Natural killer cell treated with Interleukin-12 subunit alpha and Interleukin-12 subunit beta and Interleukin-15 and Interleukin-18, amount 100 ng/mL, for 72 hours (primary cell): Measurements from ENCODE around the gene GOLT1A. TPM values are rescaled to one million over a fixed set of nuclear protein-coding genes. Genes with fewer than 3 reads are reported as not detected.

Experiments used
- ATAC-seq, 2 donors: fragments of 150-1000 bp; cut with Tn5 transposase in 1 of 2; sonication (Bioruptor Pico), chemical (Tn5 transposase) in 1 of 2; 2 replicates each; pipeline ENCODE4 v1.10.0; 2021
- DNase-seq: peaks from one replicate; pipeline ENCODE4 v3.0.0; 2022; ENCODE audit warnings: low spot score
- H3K27ac Mint-ChIP-seq, 2 donors: 1 replicate in 1 of 2; 2 replicates in 1 of 2; pipeline ENCODE4 v1.8.0; 2022; ENCODE audit warnings: mixed read lengths in 2 of 2, mild to moderate bottlenecking in 1 of 2, moderate library complexity in 1 of 2
- H3K27me3 Mint-ChIP-seq, 2 donors: 1 replicate in 1 of 2; 2 replicates in 1 of 2; pipeline ENCODE4 v1.8.0; 2022; ENCODE audit warnings: mixed read lengths in 2 of 2
- H3K36me3 Mint-ChIP-seq: one replicate; pipeline ENCODE4 v1.8.0; 2022; ENCODE audit warnings: mixed read lengths
- H3K4me1 Mint-ChIP-seq, 2 donors: 1 replicate in 1 of 2; 2 replicates in 1 of 2; pipeline ENCODE4 v1.8.0; 2022; ENCODE audit warnings: low read depth in 2 of 2, mixed read lengths in 2 of 2, mild to moderate bottlenecking in 1 of 2
- H3K4me3 Mint-ChIP-seq: one replicate; pipeline ENCODE4 v1.8.0; 2022; ENCODE audit warnings: mixed read lengths
- H3K9me3 Mint-ChIP-seq: 2 replicates; pipeline ENCODE4 v1.8.0; 2022; ENCODE audit warnings: mixed read lengths
- total RNA-seq, 2 donors: library from RNA; stranded (reverse); gene quantifications; one replicate each; pipeline ENCODE4 v1.2.3, GENCODE V29; 2022

GOLT1A gene
- total RNA-seq, 2 donors from 2014 or later, result not detected

DNA sequence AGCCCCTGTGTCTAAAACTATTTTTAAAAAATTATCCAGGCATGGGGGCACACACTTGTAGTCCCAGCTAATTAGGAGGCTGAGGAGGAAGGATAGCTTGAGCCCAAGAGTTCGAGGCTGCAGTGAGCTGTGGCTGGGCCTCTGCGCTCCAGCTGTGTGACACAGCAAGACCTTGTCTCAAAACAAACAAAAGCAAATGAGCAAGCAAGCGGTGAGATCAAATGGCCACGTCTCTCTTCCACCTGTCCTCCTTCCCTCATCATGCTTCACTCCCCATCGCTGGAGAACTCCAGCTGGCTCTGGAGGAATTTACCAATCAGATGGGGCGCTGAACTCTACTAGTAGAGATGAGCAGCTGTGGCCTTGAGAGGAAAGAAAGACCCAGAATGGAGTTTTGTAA is 33.7 kb downstream of the GOLT1A start:
- H3K27me3 Mint-ChIP-seq, result peaks cover 9 to 10% of the 10 kb centered on the region in 2 donors
- ATAC-seq, result no peak
- no peaks in the 10 kb centered on the region for H3K36me3 Mint-ChIP-seq
- no peak overlapping the region for H3K4me3 Mint-ChIP-seq
- no peak overlapping the region for H3K27ac Mint-ChIP-seq
- peak; percentile 13 for DNase-seq
- H3K4me1 Mint-ChIP-seq, result no peaks in the 10 kb centered on the region
- H3K9me3 Mint-ChIP-seq, result no peaks in the 10 kb centered on the region

DNA sequence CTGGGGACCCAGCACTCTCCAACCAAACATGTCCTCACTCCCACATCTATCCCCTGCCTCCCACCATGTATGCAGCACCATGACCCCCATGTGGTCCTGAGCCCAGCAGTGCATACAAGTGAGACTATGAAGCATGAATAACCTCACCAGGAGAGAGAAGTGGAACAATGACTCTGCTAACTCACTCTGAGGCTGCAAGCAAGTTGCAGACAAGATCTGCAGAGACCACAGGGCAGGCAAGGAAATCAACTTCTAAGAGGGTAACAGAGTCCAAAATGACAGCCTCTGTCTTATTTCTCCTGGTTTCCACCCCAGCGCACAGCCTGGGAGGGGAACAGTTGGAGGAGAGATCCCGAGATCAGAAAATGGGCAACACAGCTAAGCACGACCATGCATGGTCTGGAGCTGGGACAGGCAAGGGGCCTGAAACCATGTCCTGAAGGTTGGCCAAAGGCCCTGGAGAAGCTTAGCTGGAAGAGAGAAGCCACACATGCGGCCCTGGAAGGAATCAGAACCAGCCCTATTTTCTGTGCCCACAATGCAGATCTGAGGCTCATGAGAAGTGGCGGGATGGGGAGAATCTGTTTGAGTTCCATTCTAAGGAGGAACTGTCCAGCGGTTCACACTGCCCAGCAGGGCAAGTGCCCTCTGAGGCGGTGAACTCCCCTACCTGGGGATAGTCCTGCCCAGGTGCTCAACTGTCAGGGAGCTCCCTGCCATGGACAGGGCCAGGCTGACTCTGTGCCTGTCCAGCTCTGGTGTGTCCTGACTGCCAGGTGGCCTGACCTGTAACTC is 35.1 kb downstream of the GOLT1A start:
- H3K27ac Mint-ChIP-seq, result no peak overlapping the region
- peaks cover 0 to 5% of the 10 kb centered on the region in 2 donors for H3K27me3 Mint-ChIP-seq
- H3K4me1 Mint-ChIP-seq, result no peaks in the 10 kb centered on the region

DNA sequence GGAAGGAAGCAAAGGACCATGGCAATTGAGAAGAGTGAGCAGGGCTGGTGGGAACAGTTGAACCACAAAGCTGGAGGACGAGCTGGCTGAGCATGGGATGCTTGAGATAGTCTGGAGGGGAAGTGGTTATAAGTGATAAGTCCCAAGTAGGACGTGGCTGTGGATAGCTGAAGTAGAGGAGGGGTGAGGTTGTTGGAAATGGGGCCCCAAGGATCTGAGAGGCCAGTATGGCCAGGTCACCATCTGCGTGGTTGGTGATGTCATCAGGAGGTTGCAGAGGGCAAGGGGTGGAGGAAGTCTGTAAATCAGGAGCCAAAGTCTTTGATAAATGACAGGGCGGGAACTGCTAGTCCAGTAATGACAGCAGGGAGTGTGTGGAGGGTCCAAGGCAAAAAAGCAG is 36.7 kb downstream of the GOLT1A start:
- no peak for ATAC-seq
- H3K27ac Mint-ChIP-seq, result no peak overlapping the region
- no peaks in the 10 kb centered on the region for H3K9me3 Mint-ChIP-seq
- DNase-seq, result no peak
- H3K4me1 Mint-ChIP-seq, result no peaks in the 10 kb centered on the region
- peaks cover 0 to 4% of the 10 kb centered on the region in 2 donors for H3K27me3 Mint-ChIP-seq
- no peak overlapping the region for H3K4me3 Mint-ChIP-seq
- no peaks in the 10 kb centered on the region for H3K36me3 Mint-ChIP-seq

More for the DNA sequence above, 35.1 kb downstream of the GOLT1A start:
- ATAC-seq, result no peak
- DNase-seq, result no peak
- Mint-ChIP-seq H3K4me3 (no peak overlapping the region), H3K9me3 (no peaks in the 10 kb centered on the region), H3K36me3 (no peaks in the 10 kb centered on the region)

DNA sequence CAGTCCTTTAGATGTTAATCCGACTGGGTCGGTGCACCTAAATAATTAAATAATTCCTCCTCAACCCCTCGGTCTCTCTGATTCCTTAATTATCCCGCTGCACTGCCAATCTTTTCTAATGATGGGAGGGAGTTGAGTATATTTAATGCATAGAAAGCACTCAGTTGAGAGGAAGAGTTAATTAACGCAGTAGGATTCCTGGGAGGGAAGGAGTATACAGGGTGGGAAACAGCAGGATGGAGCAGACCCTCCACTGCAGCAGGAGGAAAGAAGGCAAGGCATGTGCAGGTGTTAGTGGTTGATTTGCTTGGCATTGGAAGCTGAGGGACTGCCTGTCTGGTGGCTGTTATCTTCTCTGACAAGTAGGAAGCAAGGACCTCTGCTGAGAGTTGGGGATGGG is 37.7 kb downstream of the GOLT1A start:
- H3K4me3 Mint-ChIP-seq, result no peak overlapping the region
- peaks cover 0 to 7% of the 10 kb centered on the region in 2 donors for H3K27me3 Mint-ChIP-seq
- H3K27ac Mint-ChIP-seq, result no peak overlapping the region
- DNase-seq (no peak), ATAC-seq (no peak)
- H3K9me3 Mint-ChIP-seq, result no peaks in the 10 kb centered on the region
- H3K4me1 Mint-ChIP-seq, result no peaks in the 10 kb centered on the region
- peaks cover 5% of the 10 kb centered on the region for H3K36me3 Mint-ChIP-seq

DNA sequence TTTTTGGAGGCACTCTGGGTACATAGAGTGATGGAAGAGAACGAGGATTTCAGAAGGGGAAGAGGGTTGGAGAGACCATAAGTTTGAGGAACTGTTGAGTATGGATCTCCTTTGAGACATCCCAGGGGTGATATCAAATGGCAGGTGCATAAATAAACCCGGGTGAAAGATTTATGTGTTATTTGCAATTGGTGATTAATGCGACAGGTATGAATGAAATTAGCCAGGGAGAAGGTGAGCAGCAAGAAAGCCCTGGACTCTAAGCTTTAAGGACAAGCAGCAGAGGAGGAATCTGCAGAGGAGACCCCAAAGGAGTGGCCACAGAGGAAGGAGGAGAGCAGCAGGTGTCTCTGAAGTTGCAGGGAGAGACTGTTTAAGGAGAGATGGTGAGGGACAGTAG is 38.8 kb downstream of the GOLT1A start:
- Mint-ChIP-seq H3K36me3 (peaks cover 14% of the 10 kb centered on the region), H3K9me3 (peaks cover 4% of the 10 kb centered on the region), H3K27ac (no peak overlapping the region), H3K4me1 (no peaks in the 10 kb centered on the region), H3K4me3 (no peak overlapping the region), H3K27me3 (peaks cover 0 to 7% of the 10 kb centered on the region in 2 donors)
- DNase-seq, result no peak
- ATAC-seq, result no peak

DNA sequence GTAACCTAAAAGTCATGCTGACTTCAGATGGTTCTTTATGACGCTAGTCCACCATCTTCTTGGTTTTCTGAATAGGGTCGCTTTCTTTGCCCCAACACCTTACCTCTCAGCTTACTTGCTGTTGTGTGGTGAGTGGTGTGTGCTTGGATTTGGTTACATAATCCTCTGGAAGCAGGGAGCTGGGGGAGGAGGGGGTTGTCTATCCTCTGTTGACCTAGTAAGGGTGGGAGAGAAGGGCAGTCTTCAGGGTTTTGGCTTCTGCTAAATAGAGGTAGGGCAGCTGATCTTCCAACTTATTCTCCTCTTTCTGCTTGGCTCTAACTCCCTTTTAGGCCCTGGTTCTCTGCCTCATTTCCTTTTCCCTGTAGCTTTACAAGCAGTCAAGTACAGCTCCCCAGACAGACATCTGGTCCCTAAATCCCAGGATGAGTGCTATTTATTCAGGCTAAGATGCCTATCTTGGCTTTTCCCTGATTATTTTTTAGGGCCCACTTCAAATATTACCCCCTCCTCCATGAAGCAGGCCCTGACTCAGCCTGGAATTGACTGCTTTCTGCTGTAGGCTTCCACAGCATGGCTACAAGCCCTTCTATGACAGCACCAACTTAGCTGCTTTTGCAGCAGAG is 41.3 kb downstream of the GOLT1A start:
- Mint-ChIP-seq H3K27me3 (peaks cover 2 to 7% of the 10 kb centered on the region in 2 donors), H3K4me3 (no peak overlapping the region), H3K4me1 (no peaks in the 10 kb centered on the region), H3K27ac (no peak overlapping the region), H3K36me3 (peaks cover 17% of the 10 kb centered on the region), H3K9me3 (peaks cover 4% of the 10 kb centered on the region)
- no peak for ATAC-seq
- no peak for DNase-seq

DNA sequence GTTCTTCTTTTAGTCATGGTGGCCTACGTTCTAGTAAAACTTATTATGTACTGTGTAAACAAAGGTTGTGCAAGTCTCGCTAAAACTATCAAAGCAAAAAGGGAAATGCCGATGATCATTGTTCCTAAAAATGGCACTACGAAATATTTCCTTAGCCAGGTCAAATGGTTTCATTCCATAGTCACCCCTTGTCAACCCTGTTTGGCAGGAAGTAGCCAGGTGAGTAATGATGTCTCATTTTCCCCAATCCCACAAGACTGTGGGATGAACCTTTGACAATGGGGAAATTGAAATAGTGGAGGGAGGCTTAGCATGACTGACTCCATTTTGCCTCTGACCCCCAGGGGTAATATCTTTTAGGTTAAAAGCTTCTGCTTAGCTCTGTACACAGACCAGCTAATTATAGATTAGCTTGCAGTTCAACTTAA is 42.0 kb downstream of the GOLT1A start:
- H3K36me3 Mint-ChIP-seq, result peaks cover 17% of the 10 kb centered on the region
- H3K27ac Mint-ChIP-seq, result no peak overlapping the region
- ATAC-seq (no peak), DNase-seq (no peak)
- H3K4me3 Mint-ChIP-seq, result no peak overlapping the region
- H3K9me3 Mint-ChIP-seq, result peaks cover 4% of the 10 kb centered on the region
- peaks cover 6 to 11% of the 10 kb centered on the region in 2 donors for H3K27me3 Mint-ChIP-seq
- no peaks in the 10 kb centered on the region for H3K4me1 Mint-ChIP-seq

DNA sequence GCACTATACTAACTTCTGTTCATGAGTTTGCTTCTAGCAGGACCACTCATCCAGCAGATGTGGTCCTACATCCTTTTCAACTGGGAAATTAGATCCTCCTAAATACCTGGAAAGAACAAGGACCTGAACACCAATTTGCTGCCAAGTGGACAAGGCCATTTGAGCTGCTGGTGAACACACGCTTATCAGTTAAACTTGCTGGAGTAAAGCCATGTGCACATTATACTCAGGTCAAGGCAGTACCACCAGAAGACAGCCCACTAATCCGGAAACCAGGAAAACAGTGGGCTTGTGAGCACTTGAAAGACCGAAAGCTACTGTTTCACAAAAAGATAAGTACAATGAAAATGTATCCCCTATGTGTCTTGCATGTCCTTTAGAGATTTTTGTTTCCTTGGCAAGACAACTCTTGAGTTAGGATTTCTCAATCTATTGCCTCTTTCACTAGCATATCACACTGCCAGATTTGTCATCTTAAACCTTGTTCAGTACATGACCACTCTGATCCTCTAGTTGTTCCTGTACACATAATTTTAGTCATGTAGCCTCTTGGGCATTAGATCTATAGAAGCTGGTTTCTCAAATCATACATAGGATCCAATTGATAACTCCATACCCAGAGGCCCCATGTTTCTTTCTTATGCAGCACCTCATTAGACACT is 43.2 kb downstream of the GOLT1A start:
- Mint-ChIP-seq H3K4me1 (no peaks in the 10 kb centered on the region), H3K27me3 (peaks cover 6 to 15% of the 10 kb centered on the region in 2 donors), H3K27ac (no peak overlapping the region), H3K36me3 (peaks cover 17% of the 10 kb centered on the region), H3K9me3 (peaks cover 4% of the 10 kb centered on the region), H3K4me3 (no peak overlapping the region)
- DNase-seq, result no peak
- ATAC-seq, result no peak

DNA sequence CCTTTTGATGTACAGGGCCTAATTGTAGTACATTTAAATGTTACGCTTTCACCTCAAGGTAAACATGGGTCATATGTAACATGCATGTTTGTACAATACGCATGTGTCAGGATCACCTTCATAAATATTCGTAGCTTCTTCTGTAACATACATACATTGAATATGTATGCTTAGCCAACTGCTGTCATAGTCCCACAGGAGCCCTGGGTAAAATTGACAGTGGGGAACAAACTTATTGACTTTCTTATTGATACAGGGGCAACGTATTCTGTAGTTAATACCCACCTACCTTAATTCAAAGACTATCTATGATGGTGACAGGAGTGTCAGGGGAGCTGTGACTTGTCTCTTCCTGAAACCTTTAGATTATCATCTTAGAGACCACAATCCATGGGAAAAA is 43.9 kb downstream of the GOLT1A start:
- Mint-ChIP-seq H3K4me1 (no peaks in the 10 kb centered on the region), H3K27ac (no peak overlapping the region), H3K36me3 (peaks cover 17% of the 10 kb centered on the region), H3K9me3 (peaks cover 4% of the 10 kb centered on the region), H3K4me3 (no peak overlapping the region), H3K27me3 (peaks cover 6 to 15% of the 10 kb centered on the region in 2 donors)
- ATAC-seq, result no peak
- DNase-seq, result no peak

DNA sequence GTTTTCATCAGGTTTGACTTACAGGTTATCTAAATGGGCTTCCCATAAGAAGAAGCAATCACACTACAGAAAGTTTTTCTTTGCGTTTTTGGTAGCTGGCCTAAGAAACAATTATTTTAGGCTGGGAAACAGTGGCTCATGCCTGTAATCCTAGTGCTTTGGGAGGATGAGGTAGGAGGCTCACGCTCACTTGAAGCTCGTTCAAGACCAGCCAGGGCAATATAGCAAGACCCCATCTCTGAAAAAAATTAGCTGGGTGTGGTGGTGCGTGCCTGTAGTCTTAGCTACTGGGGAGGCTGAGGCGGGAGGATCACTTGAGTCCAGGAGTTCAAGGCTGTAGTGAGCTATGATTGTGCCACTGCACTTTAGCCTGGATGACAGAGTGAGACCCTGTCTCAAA is 46.1 kb downstream of the GOLT1A start:
- peaks cover 4% of the 10 kb centered on the region for H3K9me3 Mint-ChIP-seq
- DNase-seq (no peak), ATAC-seq (no peak)
- H3K36me3 Mint-ChIP-seq, result peaks cover 17% of the 10 kb centered on the region
- H3K27ac Mint-ChIP-seq, result no peak overlapping the region
- no peak overlapping the region for H3K4me3 Mint-ChIP-seq
- H3K27me3 Mint-ChIP-seq, result peaks cover 6 to 11% of the 10 kb centered on the region in 2 donors
- no peaks in the 10 kb centered on the region for H3K4me1 Mint-ChIP-seq

DNA sequence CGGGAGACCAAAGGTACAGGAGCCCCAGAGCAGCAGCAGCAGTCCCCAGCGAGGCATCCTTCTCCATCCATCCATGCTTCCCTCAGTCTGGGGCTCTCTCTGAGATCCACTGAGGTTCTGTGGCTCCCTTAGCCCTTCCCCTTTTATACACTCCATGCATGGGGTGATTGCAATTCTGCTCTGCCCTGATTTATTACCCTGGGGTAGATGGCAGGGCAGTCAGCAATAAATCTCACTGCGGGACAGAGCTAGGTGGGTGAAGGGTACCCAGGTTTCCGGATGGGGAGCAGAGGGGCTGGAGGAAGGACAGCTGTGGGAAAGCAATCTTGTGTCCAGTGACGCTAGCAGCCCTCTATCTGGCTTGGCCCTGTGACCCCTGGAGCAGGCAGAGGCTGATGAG is 47.6 kb downstream of the GOLT1A start, which contains the start of gene REN:
Gene REN, minus strand, starts transcription at position 119 of the 400 bp plus-strand sequence. Its CDS starts 44 bp downstream, at position 75.
- H3K4me1 Mint-ChIP-seq, result no peaks in the 10 kb centered on the region
- H3K4me3 Mint-ChIP-seq, result no peak within 1 kb of the TSS
- peaks cover 4% of the 10 kb centered on the region for H3K9me3 Mint-ChIP-seq
- ATAC-seq, result no peak
- H3K36me3 Mint-ChIP-seq, result peaks cover 12% of the 10 kb centered on the region
- peaks cover 6 to 8% of the 10 kb centered on the region in 2 donors for H3K27me3 Mint-ChIP-seq
- H3K27ac Mint-ChIP-seq, result no peak within 1 kb of the TSS
- no peak for DNase-seq

DNA sequence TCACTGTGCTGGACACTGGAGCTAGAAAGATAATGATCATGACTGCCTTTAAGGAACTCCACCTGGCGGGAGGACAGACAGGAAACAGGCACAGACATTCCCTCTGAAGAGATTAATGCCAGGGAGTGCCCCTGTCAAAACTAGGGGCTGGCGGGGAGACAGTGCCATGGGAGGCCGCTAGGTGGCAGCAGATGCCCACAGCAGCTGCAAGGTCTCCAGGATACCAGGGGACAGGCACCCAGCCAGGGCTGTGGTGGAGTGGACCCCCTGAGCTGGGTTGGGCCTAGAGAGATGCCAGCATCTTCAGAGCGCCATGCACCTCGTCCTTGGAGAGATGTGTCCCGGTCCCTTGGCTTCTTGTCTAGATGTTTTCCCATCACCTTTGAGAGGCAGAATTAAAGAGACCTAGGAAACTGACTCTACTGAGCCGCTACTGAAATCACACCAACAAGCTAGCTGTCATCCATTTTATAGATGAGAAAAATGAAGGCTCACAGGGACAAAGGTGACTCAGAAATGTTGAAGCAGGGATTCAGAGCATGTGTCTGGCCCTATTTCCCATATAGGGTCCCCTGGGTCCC is 51.2 kb downstream of the GOLT1A start:
- no peaks in the 10 kb centered on the region for H3K9me3 Mint-ChIP-seq
- no peak overlapping the region for H3K27ac Mint-ChIP-seq
- peak; percentile 81 to 84 for ATAC-seq
- peaks cover 4 to 8% of the 10 kb centered on the region in 2 donors for H3K27me3 Mint-ChIP-seq
- H3K4me3 Mint-ChIP-seq, result no peak overlapping the region
- H3K36me3 Mint-ChIP-seq, result no peaks in the 10 kb centered on the region
- no peaks in the 10 kb centered on the region for H3K4me1 Mint-ChIP-seq
- peak; percentile 77 for DNase-seq

DNA sequence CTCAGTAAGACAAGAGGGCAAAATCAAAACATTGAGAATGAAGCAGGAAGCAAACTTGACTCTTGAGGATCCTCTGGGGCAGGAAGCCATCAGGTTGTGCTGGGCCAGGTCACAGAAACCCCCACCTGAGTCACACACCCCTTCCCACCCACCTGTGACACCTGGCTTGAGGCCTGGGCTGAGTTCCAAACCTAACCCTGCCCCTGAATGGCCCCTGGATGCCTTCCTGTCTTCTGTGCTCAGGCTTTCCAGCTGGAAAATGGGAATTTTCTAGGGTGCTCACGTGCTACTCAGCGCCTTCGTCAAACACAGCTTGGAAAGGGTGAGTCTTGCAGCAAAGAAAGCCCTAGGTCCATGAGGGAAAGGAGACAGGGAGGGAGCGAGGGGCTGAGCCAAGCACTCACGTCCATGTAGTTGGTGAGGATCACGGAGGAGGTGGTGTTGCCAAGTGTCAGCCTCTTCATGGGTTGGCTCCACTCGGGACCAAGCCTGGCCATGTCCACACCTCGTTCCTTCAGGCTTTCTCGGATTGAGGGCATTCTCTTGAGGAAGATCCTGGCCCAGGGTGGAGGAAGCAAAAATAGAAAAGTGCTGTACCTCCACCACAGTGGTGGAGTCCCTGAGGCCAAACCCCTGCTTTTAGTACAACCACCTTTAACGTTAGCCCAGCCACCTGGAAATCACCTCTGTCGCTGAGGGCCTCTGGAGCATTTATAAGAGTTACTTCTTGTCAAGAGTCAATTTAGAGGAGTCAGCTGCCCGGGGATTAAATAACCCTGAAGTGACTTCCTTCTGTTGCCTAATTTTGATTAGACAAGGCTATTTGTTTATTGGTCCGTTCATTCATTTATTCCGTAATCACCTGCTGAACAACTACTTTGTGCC is 51.9 kb downstream of the GOLT1A start:
- Mint-ChIP-seq H3K9me3 (no peaks in the 10 kb centered on the region), H3K36me3 (no peaks in the 10 kb centered on the region), H3K27ac (no peak overlapping the region), H3K4me1 (no peaks in the 10 kb centered on the region), H3K27me3 (peaks cover 0 to 4% of the 10 kb centered on the region in 2 donors), H3K4me3 (no peak overlapping the region)
- DNase-seq, result no peak
- no peak for ATAC-seq
